Stimulated activated memory B cell treated with anti-CD40 and anti-IgM and Interleukin-4, amounts not matched to agents 10 μg/mL and 1 μg/mL and 100 μg/mL, for 72 hours (primary cell): ENCODE measurements around the gene PLEKHG4.

Source experiments
- ATAC-seq: fragments of 150-1000 bp; cut with Tn5 transposase; 2 replicates; pipeline ENCODE4 v1.10.0; 2021
- H3K27ac Mint-ChIP-seq: one replicate; pipeline ENCODE4 v1.8.0; 2022; ENCODE audit warnings: mild to moderate bottlenecking, mixed read lengths
- H3K27me3 Mint-ChIP-seq: one replicate; pipeline ENCODE4 v1.8.0; 2022; ENCODE audit warnings: mixed read lengths
- H3K36me3 Mint-ChIP-seq: one replicate; pipeline ENCODE4 v1.8.0; 2022; ENCODE audit warnings: mixed read lengths
- H3K4me1 Mint-ChIP-seq: one replicate; pipeline ENCODE4 v1.8.0; 2022; ENCODE audit warnings: mixed read lengths
- H3K4me3 Mint-ChIP-seq: one replicate; pipeline ENCODE4 v1.8.0; 2022; ENCODE audit warnings: mild to moderate bottlenecking, moderate library complexity, mixed read lengths
- H3K9me3 Mint-ChIP-seq: one replicate; pipeline ENCODE4 v1.8.0; 2022; ENCODE audit warnings: mixed read lengths

Gene PLEKHG4

GRCh38 chr16:67286441-67287235, 7.3 kb downstream of the PLEKHG4 start:
- Mint-ChIP-seq H3K9me3 (no peaks in the 10 kb centered on the region), H3K4me1 (no peaks in the 10 kb centered on the region), H3K27ac (no peak overlapping the region), H3K27me3 (no peaks in the 10 kb centered on the region), H3K4me3 (no peak overlapping the region), H3K36me3 (no peaks in the 10 kb centered on the region)
- ATAC-seq: no peak

DNA sequence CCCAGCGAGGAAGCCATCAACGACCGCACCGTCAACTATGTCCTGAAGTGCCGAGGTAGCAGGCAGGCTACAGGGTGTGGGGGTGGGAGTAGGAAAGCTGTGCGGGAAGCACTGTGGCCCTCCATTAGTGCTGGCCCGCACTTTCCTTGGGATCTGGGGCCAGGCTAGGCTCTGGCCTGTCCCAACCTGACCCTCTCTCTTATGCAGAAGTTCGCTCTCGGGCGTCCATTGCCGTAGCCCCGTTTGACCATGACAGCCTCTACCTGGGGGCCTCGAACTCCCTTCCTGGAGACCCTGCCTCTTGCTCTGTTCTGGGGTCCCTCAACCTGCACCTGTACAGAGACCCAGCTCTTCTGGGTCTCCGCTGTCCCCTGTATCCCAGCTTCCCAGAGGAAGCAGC, 8.6 kb downstream of the PLEKHG4 start:
- no peak for ATAC-seq
- Mint-ChIP-seq H3K4me1 (no peaks in the 10 kb centered on the region), H3K4me3 (no peak overlapping the region)

DNA sequence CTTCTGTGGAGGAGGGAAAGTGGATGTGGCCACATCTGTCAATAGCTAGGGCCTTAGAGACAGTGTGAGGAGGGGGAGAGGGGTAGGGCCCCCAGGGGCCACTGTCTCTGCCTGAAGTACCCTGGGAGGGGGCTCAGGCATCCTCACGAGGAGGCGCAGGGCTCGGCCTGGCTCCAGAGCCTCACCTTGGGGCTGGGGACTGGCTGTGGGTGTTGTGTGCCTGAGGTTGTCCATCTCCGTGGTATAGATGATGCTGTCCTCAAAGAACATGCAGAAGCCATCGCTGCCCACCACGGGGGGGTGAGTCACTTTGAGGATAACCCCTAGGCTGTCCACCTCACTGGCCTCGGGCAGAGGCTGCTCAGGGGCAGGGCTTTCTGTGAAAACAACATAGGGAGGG, 12.1 kb downstream of the PLEKHG4 start:
- no peak for ATAC-seq
- no peak overlapping the region for H3K27ac Mint-ChIP-seq
- no peaks in the 10 kb centered on the region for H3K4me1 Mint-ChIP-seq
- H3K27me3 Mint-ChIP-seq: no peaks in the 10 kb centered on the region
- H3K4me3 Mint-ChIP-seq: no peak overlapping the region
- H3K36me3 Mint-ChIP-seq: no peaks in the 10 kb centered on the region
- no peaks in the 10 kb centered on the region for H3K9me3 Mint-ChIP-seq

More for the DNA sequence above, 8.6 kb downstream of the PLEKHG4 start:
- Mint-ChIP-seq H3K27me3 (no peaks in the 10 kb centered on the region), H3K27ac (no peak overlapping the region), H3K9me3 (no peaks in the 10 kb centered on the region), H3K36me3 (no peaks in the 10 kb centered on the region)

DNA sequence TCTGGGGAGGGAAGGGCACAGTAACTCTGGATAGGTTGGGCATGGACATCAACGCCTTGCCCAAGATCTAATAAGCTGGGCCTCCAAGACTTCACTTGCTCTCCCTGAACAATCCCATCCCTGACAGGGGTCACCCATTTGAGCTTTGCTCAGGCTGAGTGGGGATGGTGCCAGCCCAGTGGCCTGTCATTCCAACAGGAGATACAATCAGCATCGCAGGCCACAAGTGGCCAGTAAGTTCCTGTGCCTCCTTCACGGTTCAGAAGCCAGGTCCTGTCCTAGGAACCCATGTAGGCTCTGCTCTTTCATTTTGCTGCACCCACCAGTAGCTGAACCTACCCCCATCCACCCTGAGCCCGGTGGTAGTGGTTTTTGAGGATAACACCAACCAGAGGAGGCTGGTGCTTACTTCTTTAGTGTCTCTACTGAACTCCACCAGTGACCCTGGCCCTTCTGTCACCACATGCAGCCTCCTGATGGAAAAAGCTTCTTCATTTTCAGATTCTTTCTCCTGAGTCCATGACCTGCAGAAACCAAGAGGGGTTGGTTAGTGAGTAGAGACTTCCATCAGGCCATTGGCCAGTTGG, 14.9 kb downstream of the PLEKHG4 start:
- H3K27me3 Mint-ChIP-seq: no peaks in the 10 kb centered on the region
- H3K9me3 Mint-ChIP-seq: no peaks in the 10 kb centered on the region
- no peak overlapping the region for H3K27ac Mint-ChIP-seq
- H3K4me1 Mint-ChIP-seq: no peaks in the 10 kb centered on the region
- no peaks in the 10 kb centered on the region for H3K36me3 Mint-ChIP-seq
- no peak overlapping the region for H3K4me3 Mint-ChIP-seq
- no peak for ATAC-seq

DNA sequence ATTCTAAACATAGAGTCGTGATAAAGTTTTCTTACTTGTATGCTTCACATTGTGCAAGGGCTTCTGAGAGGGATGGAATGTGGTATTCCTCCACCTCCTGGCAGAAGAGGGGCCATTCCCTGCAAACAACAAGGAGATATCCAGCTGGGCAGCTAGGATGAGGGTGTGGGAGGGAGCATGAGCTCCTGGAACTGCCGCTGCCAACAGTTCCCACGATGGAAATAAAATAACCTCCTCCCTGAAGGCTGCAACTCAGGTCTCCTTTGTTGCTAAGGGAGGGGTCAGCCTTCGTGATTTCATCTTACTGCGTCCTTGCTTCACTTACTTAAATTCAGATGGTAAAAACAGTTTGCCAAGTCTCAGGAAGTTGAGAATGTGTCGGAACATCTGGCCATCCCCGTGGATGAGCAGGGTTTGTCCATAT, 15.6 kb downstream of the PLEKHG4 start:
- Mint-ChIP-seq H3K9me3 (no peaks in the 10 kb centered on the region), H3K27me3 (no peaks in the 10 kb centered on the region), H3K4me3 (no peak overlapping the region), H3K36me3 (no peaks in the 10 kb centered on the region), H3K27ac (no peak overlapping the region), H3K4me1 (no peaks in the 10 kb centered on the region)
- no peak for ATAC-seq

DNA sequence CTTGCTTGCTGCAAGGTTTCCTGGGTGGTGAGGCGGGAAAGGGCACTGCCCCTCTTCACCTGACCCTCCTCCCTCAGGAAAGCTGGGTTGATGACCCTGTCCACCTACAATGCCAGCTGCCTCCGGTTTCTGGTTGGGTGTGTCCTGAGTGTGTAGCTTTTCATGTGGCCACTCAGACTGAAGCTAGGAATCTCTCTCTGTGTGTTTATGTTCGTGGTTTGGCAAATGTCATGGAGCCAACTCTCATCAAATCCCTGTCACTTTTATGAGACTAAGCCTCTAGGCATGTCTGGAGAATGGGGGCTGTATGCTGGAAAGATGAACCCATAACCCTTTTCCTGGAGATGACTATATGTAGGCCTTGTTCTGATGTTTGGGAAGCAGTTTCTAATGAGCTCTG, 17.1 kb downstream of the PLEKHG4 start:
- Mint-ChIP-seq H3K36me3 (no peaks in the 10 kb centered on the region), H3K27ac (no peak overlapping the region)

DNA sequence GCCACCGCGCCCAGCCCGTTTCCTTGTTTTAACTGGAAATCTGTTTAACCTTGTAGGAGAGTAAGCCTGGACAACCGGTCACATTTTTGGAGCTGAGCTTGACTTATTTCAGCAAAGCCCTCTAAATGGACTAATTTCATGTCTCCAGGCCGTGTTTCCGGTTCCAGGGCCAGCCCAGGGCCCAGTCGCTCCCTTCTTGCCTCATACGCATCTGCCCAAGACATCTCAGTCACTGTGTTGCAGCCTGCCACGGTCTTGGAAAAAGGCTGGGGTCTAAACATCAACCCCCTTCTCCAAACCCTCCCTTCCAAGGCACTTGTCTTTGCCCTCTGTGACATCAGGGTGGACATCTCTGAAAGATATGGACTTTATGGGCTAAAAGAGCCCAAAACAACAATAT, 18.9 kb downstream of the PLEKHG4 start:
- Mint-ChIP-seq H3K27me3 (peaks cover 8% of the 10 kb centered on the region), H3K9me3 (no peaks in the 10 kb centered on the region), H3K4me3 (no peak overlapping the region), H3K27ac (no peak overlapping the region), H3K4me1 (no peaks in the 10 kb centered on the region), H3K36me3 (no peaks in the 10 kb centered on the region)
- ATAC-seq: no peak

More for the DNA sequence above, 17.1 kb downstream of the PLEKHG4 start:
- H3K9me3 Mint-ChIP-seq: no peaks in the 10 kb centered on the region
- no peak overlapping the region for H3K4me3 Mint-ChIP-seq
- ATAC-seq: no peak
- H3K27me3 Mint-ChIP-seq: peaks cover 8% of the 10 kb centered on the region
- H3K4me1 Mint-ChIP-seq: no peaks in the 10 kb centered on the region

GRCh38 chr16:67299269-67299668, 19.9 kb downstream of the PLEKHG4 start:
- Mint-ChIP-seq H3K27me3 (peaks cover 8% of the 10 kb centered on the region), H3K4me1 (no peaks in the 10 kb centered on the region), H3K9me3 (no peaks in the 10 kb centered on the region), H3K36me3 (no peaks in the 10 kb centered on the region), H3K4me3 (no peak overlapping the region), H3K27ac (no peak overlapping the region)
- no peak for ATAC-seq

DNA sequence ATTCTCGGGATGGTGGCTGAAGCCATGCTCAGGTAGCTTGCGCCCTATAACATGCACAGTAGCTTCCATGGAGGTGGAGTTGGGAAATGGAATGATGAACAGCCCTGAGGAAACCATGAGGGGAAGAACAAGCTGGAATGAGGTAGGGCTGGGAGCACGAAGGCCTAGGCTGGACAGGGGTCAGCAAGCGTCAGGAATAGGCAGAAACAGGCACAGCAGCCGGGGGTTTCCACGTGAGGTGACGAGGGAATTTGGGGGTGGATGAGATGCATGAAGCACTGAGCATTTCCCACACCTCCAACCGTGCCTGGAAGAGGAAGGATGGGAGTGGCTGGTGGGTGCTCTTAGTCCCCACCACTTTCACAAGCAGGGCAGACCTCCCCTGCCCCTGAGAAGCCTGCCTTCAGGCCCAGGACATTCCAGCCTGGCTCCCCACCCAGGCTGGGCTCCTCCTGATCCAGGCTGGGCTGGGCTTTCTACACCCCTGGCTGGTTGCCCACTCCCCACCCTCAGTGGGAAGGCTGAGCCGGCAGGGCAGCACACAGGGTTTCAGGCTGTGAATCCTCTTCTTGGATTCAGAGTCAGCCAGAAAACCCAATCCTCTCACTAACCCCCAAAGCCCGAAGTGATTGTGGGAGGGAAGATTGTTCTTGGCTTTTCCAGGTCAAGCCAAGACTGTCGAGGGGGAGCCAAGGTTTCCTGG, 21.9 kb downstream of the PLEKHG4 start:
- Mint-ChIP-seq H3K27me3 (peaks cover 8% of the 10 kb centered on the region), H3K4me1 (no peaks in the 10 kb centered on the region), H3K9me3 (no peaks in the 10 kb centered on the region), H3K27ac (no peak overlapping the region), H3K36me3 (no peaks in the 10 kb centered on the region), H3K4me3 (no peak overlapping the region)
- ATAC-seq: no peak

DNA sequence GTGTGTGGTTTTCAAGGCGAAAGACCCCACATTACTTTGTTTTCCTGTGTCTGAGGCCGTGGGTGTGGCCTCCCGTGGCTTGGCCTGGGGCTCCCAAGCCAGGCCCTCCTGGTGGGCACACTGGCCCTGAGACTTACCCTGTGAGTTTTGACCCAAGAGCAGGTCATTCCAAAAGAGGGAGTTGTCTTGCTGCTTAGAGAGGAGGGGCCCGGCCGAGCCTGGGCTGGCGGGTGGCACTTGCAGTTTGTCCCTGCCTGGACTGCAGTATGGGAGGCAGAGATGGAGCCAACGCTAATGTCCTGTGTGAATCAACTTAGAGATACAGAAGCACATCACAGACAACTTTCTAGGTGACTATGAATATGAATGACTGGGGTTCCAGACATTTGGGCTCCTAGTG, 22.7 kb downstream of the PLEKHG4 start:
- Mint-ChIP-seq H3K4me1 (no peaks in the 10 kb centered on the region), H3K27ac (no peak overlapping the region), H3K4me3 (no peak overlapping the region), H3K36me3 (no peaks in the 10 kb centered on the region), H3K9me3 (no peaks in the 10 kb centered on the region), H3K27me3 (peaks cover 8% of the 10 kb centered on the region)
- ATAC-seq: no peak

GRCh38 chr16:67302970-67303369, 23.6 kb downstream of the PLEKHG4 start:
- Mint-ChIP-seq H3K4me1 (peaks cover under 1% of the 10 kb centered on the region), H3K36me3 (no peaks in the 10 kb centered on the region), H3K9me3 (no peaks in the 10 kb centered on the region), H3K27ac (no peak overlapping the region), H3K4me3 (no peak overlapping the region), H3K27me3 (peaks cover 8% of the 10 kb centered on the region)
- ATAC-seq: no peak

DNA sequence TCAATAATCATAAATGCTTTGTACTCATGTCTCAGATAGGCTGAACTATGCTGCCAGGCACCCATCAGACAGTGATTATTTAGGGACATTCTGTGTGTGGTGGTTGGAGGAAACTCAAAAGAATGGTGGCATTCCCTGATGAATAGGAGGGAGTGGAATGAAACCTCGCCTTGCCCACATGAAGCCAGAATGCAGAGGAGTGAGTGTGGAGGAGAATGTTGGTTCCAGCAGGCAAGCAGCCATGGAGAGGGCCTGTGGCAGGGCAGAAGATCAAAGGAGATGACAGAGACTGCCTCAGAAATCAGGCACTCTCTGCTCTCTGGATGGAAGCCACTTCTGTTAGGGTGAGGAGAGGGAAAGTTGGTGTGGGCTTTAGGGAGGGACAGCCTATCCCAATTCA, 24.7 kb downstream of the PLEKHG4 start:
- no peaks in the 10 kb centered on the region for H3K36me3 Mint-ChIP-seq
- H3K27me3 Mint-ChIP-seq: peaks cover 8% of the 10 kb centered on the region
- H3K27ac Mint-ChIP-seq: no peak overlapping the region
- no peak for ATAC-seq
- no peak overlapping the region for H3K4me3 Mint-ChIP-seq
- H3K9me3 Mint-ChIP-seq: no peaks in the 10 kb centered on the region
- peaks cover 8% of the 10 kb centered on the region for H3K4me1 Mint-ChIP-seq

DNA sequence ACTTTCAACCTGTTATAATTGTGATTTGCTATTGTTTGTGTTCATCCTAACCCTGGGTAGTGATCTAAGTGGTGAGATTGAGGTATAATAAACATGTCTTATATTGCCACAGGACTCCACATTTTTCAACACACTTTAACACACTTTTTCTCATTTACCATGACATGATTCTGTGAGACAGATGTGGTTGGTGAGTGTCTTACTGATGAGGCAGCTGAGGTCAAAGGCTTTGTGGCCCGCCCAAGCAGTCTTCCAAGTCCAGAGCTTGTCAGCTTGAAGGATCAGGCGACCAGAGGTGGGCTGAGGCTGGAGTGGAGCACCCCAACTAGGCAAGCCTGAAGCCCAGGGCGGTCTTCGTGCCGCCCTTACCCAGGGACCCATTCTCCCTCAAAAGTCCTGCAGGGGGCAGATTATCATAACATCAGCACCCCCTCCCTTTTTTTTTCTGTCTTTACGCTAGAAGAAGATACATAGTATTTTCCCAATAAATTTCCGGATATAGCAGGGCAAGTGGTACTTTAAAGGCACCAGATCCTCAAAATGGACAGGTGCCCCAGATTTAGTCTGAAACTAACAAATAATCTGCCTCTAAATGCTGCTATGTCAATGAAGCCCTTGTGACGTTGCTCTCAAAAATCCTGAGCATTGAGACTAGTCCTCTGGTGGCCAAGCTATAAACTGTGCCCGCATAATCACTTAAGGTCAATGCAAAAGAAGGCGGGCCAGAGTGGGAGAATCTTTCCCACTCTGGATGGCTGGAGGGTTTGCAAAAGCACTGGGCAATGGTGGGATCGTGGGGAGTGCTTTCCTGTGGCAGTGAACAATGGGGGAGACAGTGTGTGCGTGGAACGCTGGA, 26.1 kb downstream of the PLEKHG4 start:
- H3K36me3 Mint-ChIP-seq: no peaks in the 10 kb centered on the region
- H3K4me1 Mint-ChIP-seq: peaks cover 8% of the 10 kb centered on the region
- ATAC-seq: no peak
- peaks cover 8% of the 10 kb centered on the region for H3K27me3 Mint-ChIP-seq
- no peak overlapping the region for H3K27ac Mint-ChIP-seq
- H3K9me3 Mint-ChIP-seq: no peaks in the 10 kb centered on the region
- no peak overlapping the region for H3K4me3 Mint-ChIP-seq

GRCh38 chr16:67310561-67310960, 31.2 kb downstream of the PLEKHG4 start:
- no peaks in the 10 kb centered on the region for H3K9me3 Mint-ChIP-seq
- H3K4me1 Mint-ChIP-seq: peaks cover 14% of the 10 kb centered on the region
- no peak for ATAC-seq
- no peaks in the 10 kb centered on the region for H3K27me3 Mint-ChIP-seq
- no peaks in the 10 kb centered on the region for H3K36me3 Mint-ChIP-seq
- no peak overlapping the region for H3K27ac Mint-ChIP-seq
- no peak overlapping the region for H3K4me3 Mint-ChIP-seq
